Brain microvascular endothelial cell (primary cell): ENCODE results near the gene SNRPD1.
"Not testable (repeated sequence)": the region's sequence is repeated elsewhere in the genome, so short reads cannot be mapped to it uniquely, and the experiment has no call there.

Experiments
- DNase-seq: peaks from one replicate; pipeline ENCODE4 v3.0.0-alpha.2; 2020
- H3K27ac ChIP-seq: fragments of 250-450 bp; sonication (Bioruptor Pico); 2 replicates; pipeline ENCODE4 v1.5.1; 2020; ENCODE audit warnings: mild to moderate bottlenecking, moderate library complexity
- H3K27me3 ChIP-seq: fragments of 250-450 bp; sonication (Bioruptor Pico); replicated peaks from 2 replicates; pipeline ENCODE4 v1.5.1; 2020; ENCODE audit warnings: mild to moderate bottlenecking
- H3K36me3 ChIP-seq: fragments of 250-450 bp; sonication (Bioruptor Pico); replicated peaks from 2 replicates; pipeline ENCODE4 v1.5.1; 2020; ENCODE audit warnings: mild to moderate bottlenecking
- H3K4me3 ChIP-seq: 2 replicates; pipeline ENCODE4 v1.5.1; 2011; ENCODE audit warnings: low read depth, mild to moderate bottlenecking, control low read depth, low read length, moderate library complexity
- CTCF ChIP-seq: IDR thresholded peaks from 2 replicates; pipeline ENCODE4 v1.5.1; 2011; ENCODE audit warnings: low read depth, mild to moderate bottlenecking, moderate library complexity, low read length, control low read depth, inconsistent platforms; ENCODE audit errors: missing control alignments
- in situ Hi-C: cut with HindIII; loops from 2 replicates; pipeline ENCODE4 v1.10.0; 2017; ENCODE audit warnings: low sequenced_read_pairs, low pct_ligation_motif_present

SNRPD1 gene

GRCh38 chr18:21612125-21613039 lies at the start of gene SNRPD1:
TSS of gene SNRPD1 (plus strand) at chr18:21612314. CDS start at chr18:21612430, 116 bp downstream.
- in situ Hi-C loops: no loop called here
- TF ChIP-seq CTCF: peak; percentile 89
- H3K36me3 ChIP-seq: peaks cover 6% of the 10 kb centered on the region
- H3K4me3 ChIP-seq: peak within 1 kb of the TSS; percentile 89
- no peaks in the 10 kb centered on the region for H3K27me3 ChIP-seq
- peak; percentile 77 for DNase-seq
- peak within 1 kb of the TSS; percentile 65 for H3K27ac ChIP-seq

- H3K36me3 ChIP-seq: peaks cover 28% of the 10 kb centered on the region
- no peak overlapping the region for H3K4me3 ChIP-seq
- in situ Hi-C loops: no loop called here
- DNase-seq: no peak
- no peak overlapping the region for H3K27ac ChIP-seq
- H3K27me3 ChIP-seq: no peaks in the 10 kb centered on the region
- no peak for TF ChIP-seq CTCF
Measured at GRCh38 chr18:21571772-21572171, 40.3 kb upstream of the SNRPD1 start.

- in situ Hi-C loops: no loop called here
- no peak overlapping the region for H3K4me3 ChIP-seq
- H3K27me3 ChIP-seq: no peaks in the 10 kb centered on the region
- H3K36me3 ChIP-seq: peaks cover 22% of the 10 kb centered on the region
- H3K27ac ChIP-seq: no peak overlapping the region
- no peak for DNase-seq
- no peak for TF ChIP-seq CTCF
Measured at GRCh38 chr18:21575656-21576055, 36.5 kb upstream of the SNRPD1 start.

- in situ Hi-C loops: no loop called here
- Histone ChIP-seq H3K4me3 (no peak overlapping the region), H3K27me3 (no peaks in the 10 kb centered on the region), H3K36me3 (peaks cover 2% of the 10 kb centered on the region), H3K27ac (no peak overlapping the region)
- DNase-seq: no peak
- no peak for TF ChIP-seq CTCF
Measured at GRCh38 chr18:21584391-21584790, 27.7 kb upstream of the SNRPD1 start.

GRCh38 chr18:21592361-21592760 lies 19.8 kb upstream of the SNRPD1 start:
- in situ Hi-C loops: not testable (repeated sequence)

GRCh38 chr18:21593540-21594257 lies 18.4 kb upstream of the SNRPD1 start:
- Histone ChIP-seq H3K27ac (no peak overlapping the region), H3K4me3 (no peak overlapping the region), H3K27me3 (no peaks in the 10 kb centered on the region), H3K36me3 (no peaks in the 10 kb centered on the region)
- DNase-seq: no peak
- peak; percentile 12 for TF ChIP-seq CTCF
- in situ Hi-C loops: no loop called here

More at GRCh38 chr18:21592361-21592760, 19.8 kb upstream of the SNRPD1 start:
- H3K36me3 ChIP-seq, H3K27ac ChIP-seq, H3K4me3 ChIP-seq, DNase-seq, H3K27me3 ChIP-seq: not testable (repeated sequence)
